Measurements from ENCODE around the gene DNM3.

- TF ChIP-seq EZH2phosphoT487 (conservative IDR thresholded peaks at IDR 0.05; ENCODE audit: low read length) (no peak), CTCF (IDR thresholded peaks at IDR 0.05; ENCODE audit: insufficient read depth, low read length, poor library complexity, severe bottlenecking) (no peak)
Observed at GRCh38 chr1:172179918-172180317, 338.6 kb downstream of the DNM3 start.
